Lung (tissue), 12 donors: ENCODE data around the gene RARG. TPM values are rescaled to one million over a fixed set of nuclear protein-coding genes. Genes with fewer than 3 reads are reported as not detected.

Experiments used
- ATAC-seq: fragments of 200-7000 bp; cut with Tn5 transposase; one replicate; pipeline ENCODE4 v1.9.1; 2020; ENCODE audit warnings: moderate number of reproducible peaks; ENCODE audit not compliant: insufficient read depth, low FRiP score
- DNase-seq, 3 donors: peaks; one replicate each; pipeline ENCODE4 v3.0.0-alpha.2; 2013 to 2017
- H3K27ac ChIP-seq, 2 donors: one replicate each; pipeline ENCODE4 v1.5.1; 2013; ENCODE audit warnings: mild to moderate bottlenecking in 2 of 2, moderate library complexity in 2 of 2, control low read depth in 1 of 2, inconsistent platforms in 1 of 2, low read depth in 1 of 2, low read length in 1 of 2
- H3K27me3 ChIP-seq, 3 donors: one replicate each; pipeline ENCODE4 v1.5.1; 2013; ENCODE audit warnings: low read length in 2 of 3; ENCODE audit not compliant: control insufficient read depth in 3 of 3, insufficient read depth in 3 of 3
- H3K36me3 ChIP-seq, 4 donors: one replicate each; pipeline ENCODE4 v1.5.1; 2013; ENCODE audit warnings: low read length in 4 of 4, mild to moderate bottlenecking in 1 of 4, moderate library complexity in 1 of 4; ENCODE audit not compliant: control insufficient read depth in 4 of 4, insufficient read depth in 4 of 4
- H3K4me1 ChIP-seq, 5 donors: one replicate each; pipeline ENCODE4 v1.5.1; 2013; ENCODE audit warnings: low read length in 5 of 5, mild to moderate bottlenecking in 2 of 5, moderate library complexity in 1 of 5; ENCODE audit not compliant: control insufficient read depth in 5 of 5, insufficient read depth in 5 of 5
- H3K4me3 ChIP-seq: one replicate; pipeline ENCODE4 v1.5.1; 2013; ENCODE audit warnings: mild to moderate bottlenecking, control low read depth, moderate library complexity
- H3K9ac ChIP-seq, 2 donors: one replicate each; pipeline ENCODE4 v1.5.1; 2013; ENCODE audit warnings: low read length in 2 of 2, control low read depth in 1 of 2; ENCODE audit not compliant: insufficient read depth in 1 of 2
- H3K9me3 ChIP-seq, 4 donors: one replicate each; pipeline ENCODE4 v1.5.1; 2013; ENCODE audit warnings: low read length in 3 of 4, mild to moderate bottlenecking in 1 of 4, moderate library complexity in 1 of 4; ENCODE audit not compliant: control insufficient read depth in 4 of 4, insufficient read depth in 3 of 4
- WGBS, 2 donors: extraction: QIAGEN DNeasy Blood & Tissue Kit; methylation state at CpG; one replicate each; pipeline ENCODE4 v1.1.7; 2013; 5-methylcytosine and 5-hydroxymethylcytosine counted together
- polyA plus RNA-seq, 2 donors: library from polyadenylated mRNA; stranded (reverse); fragments of 200-250 nt; gene quantifications; one replicate each; pipeline ENCODE4 v1.2.1, GENCODE V29; 2013
- total RNA-seq, 2 donors: library from RNA; depleted of rRNA in 1 of 2; stranded (reverse); fragments of >200 nt in 1 of 2; gene quantifications; one replicate each; pipeline ENCODE4 v1.2.1, GENCODE V29; 2014 to 2021
- TF ChIP-seq, protein P1 (sequence below): IDR thresholded peaks from 2 replicates; pipeline ENCODE4 v1.5.1; 2012; ENCODE audit warnings: mild to moderate bottlenecking; ENCODE audit errors: control extremely low read depth, extremely low read depth
- donor health status: control.
- donor health status: control.
- donor health status: Bipolar disorder and iron deficiency.
- donor health status: healthy.
- donor health status: DM: yes; HTN: yes; CAD: no.

RARG gene
- total and polyA plus RNA-seq, 4 donors: 12.0 to 29.7 (median 21.0) TPM

DNA sequence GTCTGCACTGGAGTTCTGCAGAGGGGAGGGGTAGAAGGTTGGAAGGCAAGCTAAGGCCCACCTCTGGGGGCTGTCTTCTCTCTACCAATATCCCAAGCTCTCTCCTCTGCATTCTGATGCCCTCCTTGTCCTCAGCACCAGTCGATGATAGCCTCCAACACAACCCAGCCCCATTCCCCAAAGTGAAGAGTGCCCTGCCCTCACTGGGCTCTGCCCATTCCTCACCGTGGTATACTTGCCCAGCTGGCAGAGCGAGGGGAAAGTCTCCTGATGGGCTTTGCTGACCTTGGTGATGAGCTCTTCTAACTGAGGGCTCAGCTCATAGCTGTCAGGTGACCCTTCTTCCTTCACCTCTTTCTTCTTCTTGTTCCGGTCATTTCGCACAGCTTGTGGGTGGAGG lies 17.8 kb downstream of the RARG start:
- no peak overlapping the region for H3K9ac ChIP-seq
- H3K4me1 ChIP-seq: peaks cover 0 to 34% (median 21%) of the 10 kb centered on the region in 5 donors
- no peaks in the 10 kb centered on the region for H3K27me3 ChIP-seq
- ATAC-seq: no peak
- no peak for DNase-seq
- peak overlapping the region; percentile 24 to 57 for H3K27ac ChIP-seq
- TF ChIP-seq, protein P1, sequence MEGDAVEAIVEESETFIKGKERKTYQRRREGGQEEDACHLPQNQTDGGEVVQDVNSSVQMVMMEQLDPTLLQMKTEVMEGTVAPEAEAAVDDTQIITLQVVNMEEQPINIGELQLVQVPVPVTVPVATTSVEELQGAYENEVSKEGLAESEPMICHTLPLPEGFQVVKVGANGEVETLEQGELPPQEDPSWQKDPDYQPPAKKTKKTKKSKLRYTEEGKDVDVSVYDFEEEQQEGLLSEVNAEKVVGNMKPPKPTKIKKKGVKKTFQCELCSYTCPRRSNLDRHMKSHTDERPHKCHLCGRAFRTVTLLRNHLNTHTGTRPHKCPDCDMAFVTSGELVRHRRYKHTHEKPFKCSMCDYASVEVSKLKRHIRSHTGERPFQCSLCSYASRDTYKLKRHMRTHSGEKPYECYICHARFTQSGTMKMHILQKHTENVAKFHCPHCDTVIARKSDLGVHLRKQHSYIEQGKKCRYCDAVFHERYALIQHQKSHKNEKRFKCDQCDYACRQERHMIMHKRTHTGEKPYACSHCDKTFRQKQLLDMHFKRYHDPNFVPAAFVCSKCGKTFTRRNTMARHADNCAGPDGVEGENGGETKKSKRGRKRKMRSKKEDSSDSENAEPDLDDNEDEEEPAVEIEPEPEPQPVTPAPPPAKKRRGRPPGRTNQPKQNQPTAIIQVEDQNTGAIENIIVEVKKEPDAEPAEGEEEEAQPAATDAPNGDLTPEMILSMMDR: no peak
- H3K36me3 ChIP-seq: peaks cover 0 to 31% (median 29%) of the 10 kb centered on the region in 4 donors
- no peaks in the 10 kb centered on the region for H3K9me3 ChIP-seq
- WGBS, 2 donors: 78 to 83% methylated on average over 5 of the region's 5 CpGs
- H3K4me3 ChIP-seq: no peak overlapping the region

DNA sequence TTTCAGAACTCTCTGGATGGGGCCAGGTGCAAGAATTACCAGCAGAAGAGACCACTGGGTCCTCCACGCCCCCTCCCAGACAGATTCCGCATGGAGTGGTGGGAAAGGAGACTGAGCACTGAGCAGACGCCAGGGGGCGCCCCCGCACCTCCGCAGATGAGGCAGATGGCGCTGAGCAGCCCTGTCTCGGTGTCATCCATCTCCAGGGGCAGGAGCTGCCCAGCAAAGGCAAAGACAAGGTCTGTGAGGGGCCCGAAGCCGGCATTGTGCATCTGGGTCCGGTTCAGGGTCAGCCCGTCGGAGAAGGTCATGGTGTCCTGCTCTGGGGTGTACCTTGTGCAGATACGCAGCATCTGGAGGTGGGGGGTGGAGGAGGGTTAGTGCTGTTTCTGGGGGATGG lies 18.7 kb downstream of the RARG start:
- DNase-seq (peak; percentile 80 to 86 (median 83)), ATAC-seq (peak; percentile 51)
- Histone ChIP-seq H3K4me1 (peaks cover 0 to 36% (median 24%) of the 10 kb centered on the region in 5 donors), H3K27me3 (no peaks in the 10 kb centered on the region), H3K4me3 (no peak overlapping the region), H3K27ac (no peak overlapping the region), H3K36me3 (peaks cover 0 to 31% (median 29%) of the 10 kb centered on the region in 4 donors), H3K9ac (no peak overlapping the region), H3K9me3 (no peaks in the 10 kb centered on the region)
- 13 to 16% methylated on average over 14 of the region's 14 CpGs for WGBS, 2 donors
- TF ChIP-seq, protein P1: peak; percentile 91

DNA sequence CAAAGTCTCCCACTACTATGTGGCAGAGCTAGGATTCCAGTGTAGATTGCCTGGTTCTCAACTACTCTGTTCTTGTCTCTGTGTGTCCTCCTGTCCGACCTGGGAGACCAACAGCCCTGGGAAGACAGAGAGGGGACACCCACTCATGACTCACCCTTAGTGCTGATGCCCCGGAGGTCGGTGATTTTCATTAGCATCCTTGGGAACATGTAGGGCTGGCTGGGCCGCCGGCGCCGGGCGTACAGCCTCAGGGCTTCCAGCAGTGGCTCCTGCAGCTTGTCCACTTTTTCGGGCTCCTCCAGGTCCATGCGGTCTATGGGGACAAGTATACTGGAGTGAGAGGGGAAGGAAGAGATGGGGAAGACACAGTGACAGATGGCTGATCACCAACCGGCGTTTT lies 19.1 kb downstream of the RARG start:
- ATAC-seq (no peak), DNase-seq (no peak)
- WGBS, 2 donors: 60 to 67% methylated on average over 12 of the region's 12 CpGs
- TF ChIP-seq, protein P1: no peak
- Histone ChIP-seq H3K9me3 (no peaks in the 10 kb centered on the region), H3K4me1 (peaks cover 0 to 32% (median 20%) of the 10 kb centered on the region in 5 donors), H3K27ac (no peak overlapping the region), H3K4me3 (no peak overlapping the region), H3K36me3 (peaks cover 0 to 31% (median 29%) of the 10 kb centered on the region in 4 donors), H3K9ac (no peak overlapping the region), H3K27me3 (no peaks in the 10 kb centered on the region)
